HepG2 (cell line): ENCODE measurements around the gene RPS10. TPM values are rescaled to one million over a fixed set of nuclear protein-coding genes. Genes with fewer than 3 reads are reported as not detected.

ENCODE experiments used
- ARHGAP35 ChIP-seq: sonication (generic); formaldehyde crosslinking; IDR thresholded peaks from 2 replicates; pipeline ENCODE4 v1.9.0; 2022; ENCODE audit warnings: mild to moderate bottlenecking, inconsistent platforms, moderate library complexity, missing genetic modification reagents, borderline replicate concordance
- CAMTA2 ChIP-seq: sonication (generic); formaldehyde crosslinking; IDR thresholded peaks from 2 replicates; pipeline ENCODE4 v1.4.0; 2020; ENCODE audit warnings: mild to moderate bottlenecking, missing genetic modification reagents, borderline replicate concordance
- HBP1 ChIP-seq: IDR thresholded peaks from 2 replicates; pipeline ENCODE4 v1.6.1; 2016; ENCODE audit warnings: low read depth, control low read depth
- HMG20A ChIP-seq: IDR thresholded peaks from 2 replicates; pipeline ENCODE4 v1.6.1; 2016; ENCODE audit warnings: borderline replicate concordance
- HOXA5 ChIP-seq: sonication (generic); formaldehyde crosslinking; IDR thresholded peaks from 2 replicates; pipeline ENCODE4 v1.4.0; 2020; ENCODE audit warnings: missing genetic modification reagents
- MXD1 ChIP-seq: sonication (generic); formaldehyde crosslinking; IDR thresholded peaks from 2 replicates; pipeline ENCODE4 v1.4.0; 2020; ENCODE audit warnings: mild to moderate bottlenecking, missing genetic modification reagents
- PATZ1 ChIP-seq: sonication (generic); formaldehyde crosslinking; IDR thresholded peaks from 2 replicates; pipeline ENCODE4 v1.4.0; 2020; ENCODE audit warnings: missing genetic modification reagents
- PHF20 ChIP-seq: sonication (generic); formaldehyde crosslinking; IDR thresholded peaks from 2 replicates; pipeline ENCODE4 v1.5.0; 2020; ENCODE audit warnings: mild to moderate bottlenecking, missing genetic modification reagents
- PLSCR1 ChIP-seq: sonication (generic); formaldehyde crosslinking; IDR thresholded peaks from 2 replicates; pipeline ENCODE4 v1.5.0; 2020; ENCODE audit warnings: missing genetic modification reagents, mild to moderate bottlenecking, borderline replicate concordance
- SPEN ChIP-seq: sonication (generic); formaldehyde crosslinking; IDR thresholded peaks from 2 replicates; pipeline ENCODE4 v1.5.1; 2020; ENCODE audit warnings: low read depth, mild to moderate bottlenecking, missing genetic modification reagents
- ZBTB4 ChIP-seq: sonication (generic); formaldehyde crosslinking; IDR thresholded peaks from 2 replicates; pipeline ENCODE4 v1.4.0; 2020; ENCODE audit warnings: missing genetic modification reagents, mild to moderate bottlenecking, borderline replicate concordance
- ZNF687 ChIP-seq: sonication (generic); formaldehyde crosslinking; IDR thresholded peaks from 2 replicates; pipeline ENCODE4 v1.5.1; 2020; ENCODE audit warnings: mild to moderate bottlenecking, missing genetic modification reagents, moderate library complexity
- ZNF704 ChIP-seq: sonication (generic); formaldehyde crosslinking; IDR thresholded peaks from 2 replicates; pipeline ENCODE4 v1.8.1; 2023; ENCODE audit warnings: mild to moderate bottlenecking, inconsistent platforms, moderate library complexity, missing genetic modification reagents, borderline replicate concordance
- polyA plus RNA-seq, 8 experiments: library from polyadenylated mRNA; depleted of rRNA in 3 of 8; stranded (reverse) in 7 of 8; unstranded in 1 of 8; fragments of >200 nt; fragmentation: Illumina TruSeq in 4 of 8; extraction: Trizol in 4 of 8; gene quantifications; 2 replicates each; pipeline versions ENCODE4 v1.2.1 to v1.2.3, GENCODE V29; 2011 to 2016; ENCODE audit warnings: low read depth in 4 of 8, missing spikeins in 1 of 8, mixed read lengths in 1 of 8; ENCODE audit not compliant: insufficient read depth in 1 of 8
- total RNA-seq, 5 experiments: library from RNA; depleted of rRNA; stranded (reverse); fragments of >200 nt; fragmentation: Illumina TruSeq; extraction: Trizol; gene quantifications; 2 replicates each; pipeline ENCODE4 v1.2.3, GENCODE V29; 2016; ENCODE audit warnings: low read depth in 1 of 5

The RPS10 gene
- total and polyA plus RNA-seq, 2 of the 13 experiments (the other 11 are each of a cell fraction or from before 2014, with no cell fraction given): 2,909 to 4,648 TPM

- TF ChIP-seq PLSCR1 (CRISPR knock-in tag) (no peak), HMG20A (0 out of 2 replicates have a peak, but pooled peaks have one; percentile 21), ZNF704 (CRISPR knock-in tag) (0 out of 2 replicates have a peak, but pooled peaks have one; percentile 53), HBP1 (peak; percentile 63), ARHGAP35 (peak; percentile 71), PATZ1 (CRISPR knock-in tag) (peak; percentile 84), SPEN (CRISPR knock-in tag) (peak; percentile 73), ZNF687 (CRISPR knock-in tag) (peak; percentile 87), HOXA5 (CRISPR knock-in tag) (peak; percentile 70), MXD1 (CRISPR knock-in tag) (no peak), PHF20 (CRISPR knock-in tag) (peak; percentile 73), CAMTA2 (CRISPR knock-in tag) (peak; percentile 38; the same call in 1 of the 2 replicates), ZBTB4 (peak; percentile 35)
These were observed 33.2 kb downstream of the RPS10 start, which contains the start of gene NUDT3 (continued) for GRCh38 chr6:34392497-34393190.
